ENCODE results near the gene METTL25. TPM values are rescaled to one million over a fixed set of nuclear protein-coding genes. Genes with fewer than 3 reads are reported as not detected.
A peak's percentile ranks its signal among the peaks of the same experiment; 100 is the strongest.

The METTL25 gene
- total RNA-seq, 4 donors from 2014 or later = 15.2 to 29.9 (median 22.0) TPM

- no peak overlapping the region for H3K27ac ChIP-seq (replicated peaks in 1 of 4)
- H3K4me3 ChIP-seq = no peak overlapping the region
- no peaks in the 10 kb centered on the region for H3K9me3 ChIP-seq
- H3K36me3 ChIP-seq = peaks cover 0 to 5% (median 0%) of the 10 kb centered on the region in 4 donors
- no peak for TF ChIP-seq POLR2AphosphoS5 (IDR thresholded peaks at IDR 0.05)
- TF ChIP-seq POLR2A (IDR thresholded peaks at IDR 0.05; ENCODE audit: low read depth) = no peak
- no peak for TF ChIP-seq EP300 (IDR thresholded peaks at IDR 0.05)
- no peak for TF ChIP-seq CTCF (IDR thresholded peaks at IDR 0.05)
- no peak for DNase-seq (ENCODE audit: extremely low spot score)
- 98% methylated on average over 2 of the region's 4 CpGs for WGBS
- intact Hi-C loops (cut with DNase I) = no loop called here
- H3K27me3 ChIP-seq = no peaks in the 10 kb centered on the region
- peaks cover 16 to 28% (median 22%) of the 10 kb centered on the region in 4 donors for H3K4me1 ChIP-seq
These were observed 5.7 kb downstream of the METTL25 start for GRCh38 chr12:82363990-82364389.

- H3K27me3 ChIP-seq = no peaks in the 10 kb centered on the region
- H3K4me1 ChIP-seq = peaks cover 0 to 7% (median 6%) of the 10 kb centered on the region in 4 donors
- no peak overlapping the region for H3K4me3 ChIP-seq
- no peaks in the 10 kb centered on the region for H3K9me3 ChIP-seq
- no peak for DNase-seq (ENCODE audit: extremely low spot score)
- peaks cover 0 to 10% (median 4%) of the 10 kb centered on the region in 4 donors for H3K36me3 ChIP-seq
- H3K27ac ChIP-seq (replicated peaks in 1 of 4) = no peak overlapping the region
- no peak for TF ChIP-seq CTCF (IDR thresholded peaks at IDR 0.05)
- TF ChIP-seq POLR2A (IDR thresholded peaks at IDR 0.05; ENCODE audit: low read depth) = no peak
- no peak for TF ChIP-seq POLR2AphosphoS5 (IDR thresholded peaks at IDR 0.05)
- TF ChIP-seq EP300 (IDR thresholded peaks at IDR 0.05) = no peak
- intact Hi-C loops (cut with DNase I) = no loop called here
- WGBS = 76% methylated on average over 1 of the region's 1 CpG
These were observed 7.9 kb downstream of the METTL25 start for GRCh38 chr12:82366197-82366596.

- H3K9me3 ChIP-seq = peaks cover 0 to 3% (median 0%) of the 10 kb centered on the region in 4 donors
- no peak for TF ChIP-seq POLR2A (IDR thresholded peaks at IDR 0.05; ENCODE audit: low read depth)
- no peak for TF ChIP-seq EP300 (IDR thresholded peaks at IDR 0.05)
- no peak for TF ChIP-seq POLR2AphosphoS5 (IDR thresholded peaks at IDR 0.05)
- no peak for TF ChIP-seq CTCF (IDR thresholded peaks at IDR 0.05)
- intact Hi-C loops (cut with DNase I) = no loop called here
- H3K27ac ChIP-seq (replicated peaks in 1 of 4) = no peak overlapping the region
- no peak overlapping the region for H3K4me3 ChIP-seq
- WGBS = 96% methylated on average over 2 of the region's 2 CpGs
- H3K4me1 ChIP-seq = no peaks in the 10 kb centered on the region
- H3K27me3 ChIP-seq = no peaks in the 10 kb centered on the region
- peaks cover 8 to 28% (median 15%) of the 10 kb centered on the region in 4 donors for H3K36me3 ChIP-seq
- no peak for DNase-seq (ENCODE audit: extremely low spot score)
These were observed 16.9 kb downstream of the METTL25 start for GRCh38 chr12:82375201-82375600.

GRCh38 chr12:82378997-82379396 lies 20.7 kb downstream of the METTL25 start:
- TF ChIP-seq POLR2A (IDR thresholded peaks at IDR 0.05; ENCODE audit: low read depth) (no peak), POLR2AphosphoS5 (IDR thresholded peaks at IDR 0.05) (no peak), CTCF (IDR thresholded peaks at IDR 0.05) (no peak), EP300 (IDR thresholded peaks at IDR 0.05) (no peak)
- H3K36me3 ChIP-seq = peaks cover 4 to 13% (median 6%) of the 10 kb centered on the region in 4 donors
- no peaks in the 10 kb centered on the region for H3K4me1 ChIP-seq
- no peaks in the 10 kb centered on the region for H3K27me3 ChIP-seq
- H3K9me3 ChIP-seq = peaks cover 0 to 3% (median 0%) of the 10 kb centered on the region in 4 donors
- intact Hi-C loops (cut with DNase I) = no loop called here
- no peak for DNase-seq (ENCODE audit: extremely low spot score)
- H3K27ac ChIP-seq (replicated peaks in 1 of 4) = no peak overlapping the region
- no peak overlapping the region for H3K4me3 ChIP-seq

- Histone ChIP-seq H3K27me3 (no peaks in the 10 kb centered on the region), H3K4me3 (no peak overlapping the region), H3K4me1 (peaks cover 0 to 6% (median 2%) of the 10 kb centered on the region in 4 donors), H3K36me3 (peaks cover 0 to 11% (median 10%) of the 10 kb centered on the region in 4 donors), H3K27ac (replicated peaks in 1 of 4) (no peak overlapping the region), H3K9me3 (no peaks in the 10 kb centered on the region)
- 40% methylated on average over 2 of the region's 2 CpGs for WGBS
- no peak for DNase-seq (ENCODE audit: extremely low spot score)
- intact Hi-C loops (cut with DNase I) = no loop called here
- TF ChIP-seq CTCF (IDR thresholded peaks at IDR 0.05) = peak in 1 of 3 experiments; percentile 30
- TF ChIP-seq EP300 (IDR thresholded peaks at IDR 0.05) = no peak
These were observed 25.7 kb downstream of the METTL25 start for GRCh38 chr12:82383930-82384552.
